Natural killer cell (primary cell): ENCODE measurements around the gene HP. TPM values are rescaled to one million over a fixed set of nuclear protein-coding genes. Genes with fewer than 3 reads are reported as not detected.

Experiments used
- ATAC-seq, 3 donors: fragments of 150-1000 bp in 2 of 3; fragments of 200-7000 bp in 1 of 3; cut with Tn5 transposase; 1 replicate in 1 of 3; 2 replicates in 2 of 3; pipeline ENCODE4 v1.10.0; 2021; ENCODE audit warnings: mild to moderate bottlenecking in 2 of 3, moderate library complexity in 2 of 3
- DNase-seq, 2 donors: peaks; one replicate each; pipeline versions ENCODE4 v3.0.0 to v3.0.0-alpha.2; 2013 to 2021; ENCODE audit warnings: mixed read lengths in 1 of 2
- H3K27ac ChIP-seq: one replicate; pipeline ENCODE4 v1.5.1; 2013; ENCODE audit warnings: mild to moderate bottlenecking, low read length
- H3K27me3 ChIP-seq: one replicate; pipeline ENCODE4 v1.6.1; 2013; ENCODE audit warnings: low read length; ENCODE audit not compliant: control insufficient read depth, insufficient read depth
- H3K36me3 ChIP-seq: one replicate; pipeline ENCODE4 v1.6.1; 2013; ENCODE audit warnings: low read length; ENCODE audit not compliant: control insufficient read depth, insufficient read depth
- H3K4me1 ChIP-seq: one replicate; pipeline ENCODE4 v1.6.1; 2013; ENCODE audit warnings: low read length; ENCODE audit not compliant: control insufficient read depth, insufficient read depth
- H3K4me3 ChIP-seq: one replicate; pipeline ENCODE4 v1.5.1; 2013; ENCODE audit warnings: low read length
- H3K9me3 ChIP-seq: one replicate; pipeline ENCODE4 v1.6.1; 2013; ENCODE audit warnings: low read length; ENCODE audit not compliant: control insufficient read depth, insufficient read depth
- H3K27ac Mint-ChIP-seq, 2 donors: one replicate each; pipeline ENCODE4 v1.8.0; 2022; ENCODE audit warnings: mild to moderate bottlenecking in 2 of 2, mixed read lengths in 2 of 2, moderate library complexity in 1 of 2
- H3K27me3 Mint-ChIP-seq, 2 donors: one replicate each; pipeline ENCODE4 v1.8.0; 2022; ENCODE audit warnings: low read depth in 2 of 2, mixed read lengths in 2 of 2
- H3K36me3 Mint-ChIP-seq: one replicate; pipeline ENCODE4 v1.8.0; 2022; ENCODE audit warnings: mixed read lengths
- H3K4me1 Mint-ChIP-seq, 2 donors: one replicate each; pipeline ENCODE4 v1.8.0; 2022; ENCODE audit warnings: mixed read lengths in 2 of 2
- H3K4me3 Mint-ChIP-seq: one replicate; pipeline ENCODE4 v1.8.0; 2022; ENCODE audit warnings: mild to moderate bottlenecking, moderate library complexity, mixed read lengths
- H3K9me3 Mint-ChIP-seq, 2 donors: one replicate each; pipeline ENCODE4 v1.8.0; 2022; ENCODE audit warnings: mixed read lengths in 2 of 2
- CTCF ChIP-seq: fragments of 200-600 bp; IDR thresholded peaks from one replicate; pipeline ENCODE4 v1.8.0; 2022; ENCODE audit warnings: antibody characterized with exemption
- WGBS: methylation state at CpG from one replicate; pipeline ENCODE4 v1.1.7; 2013; ENCODE audit warnings: missing lambda C conversion rate; ENCODE audit not compliant: insufficient coverage; 5-methylcytosine and 5-hydroxymethylcytosine counted together
- intact Hi-C: fragments of 100-400 bp; cut with micrococcal nuclease; formaldehyde crosslinking; loops from one replicate; pipeline ENCODE4 v1.14.2; 2022
- total RNA-seq, 4 donors: library from RNA; stranded (reverse); fragments of 120-200 nt in 1 of 4; gene quantifications; one replicate each; pipeline versions ENCODE4 v1.2.3 to v1.2.4, GENCODE V29; 2013 to 2022

Gene HP
- total RNA-seq, 3 donors from 2014 or later (not counting 1 experiment from before 2014, with no cell fraction given): 0.32 to 2.1 TPM; not detected in 1

GRCh38 chr16:72025404-72026114 lies 28.7 kb upstream of the HP start:
- no peak for TF ChIP-seq CTCF
- Mint-ChIP-seq H3K4me3 (no peak overlapping the region), H3K9me3 (no peaks in the 10 kb centered on the region), H3K36me3 (no peaks in the 10 kb centered on the region), H3K4me1 (no peaks in the 10 kb centered on the region), H3K27ac (no peak overlapping the region), H3K27me3 (no peaks in the 10 kb centered on the region)
- WGBS: 94% methylated on average over 19 of the region's 19 CpGs
- DNase-seq (no peak), ATAC-seq (no peak)
- Histone ChIP-seq H3K36me3 (peaks cover 25% of the 10 kb centered on the region), H3K4me3 (no peak overlapping the region), H3K27me3 (no peaks in the 10 kb centered on the region), H3K4me1 (no peaks in the 10 kb centered on the region), H3K9me3 (no peaks in the 10 kb centered on the region), H3K27ac (no peak overlapping the region)
- intact Hi-C loops: no loop called here

- no peak for TF ChIP-seq CTCF
- H3K4me3 ChIP-seq: no peak overlapping the region
- peaks cover 17% of the 10 kb centered on the region for H3K36me3 ChIP-seq
- H3K4me1 Mint-ChIP-seq: no peaks in the 10 kb centered on the region
- no peaks in the 10 kb centered on the region for H3K27me3 Mint-ChIP-seq
- no peak overlapping the region for H3K4me3 Mint-ChIP-seq
- no peaks in the 10 kb centered on the region for H3K36me3 Mint-ChIP-seq
- no peaks in the 10 kb centered on the region for H3K9me3 Mint-ChIP-seq
- no peak for DNase-seq
- H3K27me3 ChIP-seq: no peaks in the 10 kb centered on the region
- intact Hi-C loops: no loop called here
- no peak overlapping the region for H3K27ac ChIP-seq
- ATAC-seq: no peak
- no peaks in the 10 kb centered on the region for H3K9me3 ChIP-seq
- H3K27ac Mint-ChIP-seq: no peak overlapping the region
- WGBS: 95% methylated on average over 6 of the region's 6 CpGs
- H3K4me1 ChIP-seq: no peaks in the 10 kb centered on the region
These were observed 26.5 kb upstream of the HP start for GRCh38 chr16:72027669-72028378.

- no peak overlapping the region for H3K27ac Mint-ChIP-seq
These were observed 24.6 kb upstream of the HP start for GRCh38 chr16:72029567-72030271.

More at GRCh38 chr16:72029567-72030271, 24.6 kb upstream of the HP start:
- ATAC-seq: no peak
- H3K36me3 ChIP-seq: peaks cover 5% of the 10 kb centered on the region
- intact Hi-C loops: no loop called here
- no peaks in the 10 kb centered on the region for H3K27me3 ChIP-seq
- WGBS: 82% methylated on average over 7 of the region's 7 CpGs
- H3K27me3 Mint-ChIP-seq: no peaks in the 10 kb centered on the region
- no peak for DNase-seq
- H3K36me3 Mint-ChIP-seq: no peaks in the 10 kb centered on the region
- no peak overlapping the region for H3K4me3 Mint-ChIP-seq
- no peak overlapping the region for H3K27ac ChIP-seq
- no peaks in the 10 kb centered on the region for H3K4me1 Mint-ChIP-seq
- H3K4me1 ChIP-seq: no peaks in the 10 kb centered on the region
- no peaks in the 10 kb centered on the region for H3K9me3 ChIP-seq
- no peaks in the 10 kb centered on the region for H3K9me3 Mint-ChIP-seq
- no peak overlapping the region for H3K4me3 ChIP-seq
- TF ChIP-seq CTCF: no peak
